ENCODE measurements around the gene RPS14.
"Not testable (repeated sequence)": the region's sequence is repeated elsewhere in the genome, so short reads cannot be mapped to it uniquely, and the experiment has no call there.

RPS14 gene

DNA sequence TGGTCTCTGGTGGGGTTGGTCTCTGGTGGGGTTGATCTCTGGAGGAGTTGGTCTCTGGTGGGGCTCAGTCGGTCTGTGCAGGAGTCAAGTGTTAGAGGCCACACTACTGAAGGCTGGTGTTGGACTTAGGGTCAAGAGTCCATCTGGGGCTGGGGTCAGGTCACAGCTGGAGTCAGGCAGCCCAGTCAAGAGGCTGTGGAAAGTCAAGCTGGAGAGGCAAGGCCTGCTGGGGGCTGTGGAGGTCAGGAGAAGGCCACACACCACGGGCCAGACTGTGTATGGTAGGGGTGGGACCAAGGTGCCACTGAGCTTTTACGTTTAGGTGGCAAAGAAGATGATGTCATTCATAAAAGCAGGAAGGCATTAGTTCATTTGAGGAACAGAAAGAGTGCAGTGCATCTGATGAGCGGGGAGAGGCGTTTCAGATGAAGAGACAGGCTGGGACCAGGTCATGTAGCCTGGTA, 20.1 kb downstream of the RPS14 start:
- Histone ChIP-seq H3K27ac (ENCODE audit: low read depth, low read length, severe bottlenecking) (no peak overlapping the region), H3K36me3 (ENCODE audit: control insufficient read depth, insufficient read depth, low read length) (no peaks in the 10 kb centered on the region), H3K4me1 (ENCODE audit: control insufficient read depth, insufficient read depth, low read length, poor library complexity, severe bottlenecking) (no peaks in the 10 kb centered on the region), H3K9me3 (ENCODE audit: control insufficient read depth, low read length) (no peaks in the 10 kb centered on the region), H3K4me3 (ENCODE audit: extremely low read depth, insufficient read depth, low read length, poor library complexity, severe bottlenecking) (no peak overlapping the region)
- 89 to 98% methylated on average over 5 of the region's 5 CpGs for WGBS, 2 experiments (ENCODE audit: insufficient coverage in 2 of 2)

DNA sequence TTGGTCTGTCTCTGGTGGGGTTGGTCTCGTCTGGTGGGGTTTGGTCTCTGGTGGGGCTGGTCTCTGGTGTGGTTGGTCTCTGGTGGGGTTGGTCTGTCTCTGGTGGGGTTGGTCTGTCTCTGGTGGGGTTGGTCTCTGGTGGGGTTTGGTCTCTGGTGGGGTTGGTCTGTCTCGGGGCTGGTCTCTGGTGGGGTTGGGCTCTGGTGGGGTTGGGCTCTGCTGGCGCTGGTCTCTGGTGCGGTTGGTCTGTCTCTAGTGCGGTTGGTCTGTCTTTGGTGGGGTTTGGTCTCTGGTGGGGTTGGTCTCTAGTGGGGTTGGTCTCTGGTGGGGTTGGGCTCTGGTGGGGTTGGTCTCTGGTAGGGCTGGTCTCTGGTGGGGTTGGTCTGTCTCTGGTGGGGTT, 20.6 kb downstream of the RPS14 start:
- no peak overlapping the region for H3K4me3 ChIP-seq (ENCODE audit: extremely low read depth, insufficient read depth, low read length, poor library complexity, severe bottlenecking)
- H3K4me1 ChIP-seq (ENCODE audit: control insufficient read depth, insufficient read depth, low read length, poor library complexity, severe bottlenecking), result no peaks in the 10 kb centered on the region
- H3K9me3 ChIP-seq (ENCODE audit: control insufficient read depth, low read length), result no peaks in the 10 kb centered on the region
- H3K27ac ChIP-seq (ENCODE audit: low read depth, low read length, severe bottlenecking), result no peak overlapping the region
- no peaks in the 10 kb centered on the region for H3K36me3 ChIP-seq (ENCODE audit: control insufficient read depth, insufficient read depth, low read length)
- 88 to 100% methylated on average over 1 to 2 of the region's 5 CpGs for WGBS, 2 experiments (ENCODE audit: insufficient coverage in 2 of 2)

DNA sequence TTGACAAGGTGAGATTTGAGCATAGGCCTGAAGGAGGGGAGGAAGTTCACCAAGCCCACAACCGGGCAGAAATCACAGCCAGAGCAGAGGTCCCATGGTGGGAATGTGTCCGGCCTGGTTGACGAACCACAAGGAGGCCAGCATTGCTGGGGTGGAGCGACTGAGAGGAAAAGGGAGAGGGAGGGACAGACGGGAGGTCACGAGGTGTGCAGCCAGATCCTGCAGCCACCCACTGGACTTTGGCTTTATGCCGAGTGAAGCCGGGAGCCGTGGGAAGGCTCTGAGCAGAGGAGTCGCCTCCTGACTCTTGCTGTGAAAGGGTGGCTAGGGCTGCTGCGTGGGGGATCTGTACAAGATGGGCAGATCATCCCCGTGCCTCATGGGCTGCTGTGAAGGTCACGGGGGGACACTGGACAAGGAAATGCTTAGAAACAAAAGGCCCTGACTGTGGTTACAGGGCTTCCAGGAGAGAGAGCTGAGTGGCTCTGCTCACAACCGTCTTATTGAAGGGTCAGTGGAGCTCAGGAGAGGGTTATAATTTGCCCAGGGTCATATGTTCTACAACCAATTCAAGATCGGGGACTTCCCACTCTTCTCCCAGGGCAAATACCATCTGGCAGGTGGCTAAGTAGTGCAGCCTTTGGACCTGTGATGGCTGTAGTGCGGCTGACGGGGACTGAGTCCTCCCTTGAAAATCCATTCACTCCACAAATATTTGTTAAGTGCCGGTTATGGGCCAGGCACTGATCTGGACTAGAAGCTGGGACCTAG, 21.2 kb downstream of the RPS14 start:
- Histone ChIP-seq H3K4me1 (ENCODE audit: control insufficient read depth, insufficient read depth, low read length, poor library complexity, severe bottlenecking) (no peaks in the 10 kb centered on the region), H3K36me3 (ENCODE audit: control insufficient read depth, insufficient read depth, low read length) (no peaks in the 10 kb centered on the region), H3K9me3 (ENCODE audit: control insufficient read depth, low read length) (no peaks in the 10 kb centered on the region), H3K27ac (ENCODE audit: low read depth, low read length, severe bottlenecking) (no peak overlapping the region), H3K4me3 (ENCODE audit: extremely low read depth, insufficient read depth, low read length, poor library complexity, severe bottlenecking) (no peak overlapping the region)
- WGBS, 2 experiments (ENCODE audit: insufficient coverage in 2 of 2), result 84 to 90% methylated on average over 15 to 16 of the region's 18 CpGs

DNA sequence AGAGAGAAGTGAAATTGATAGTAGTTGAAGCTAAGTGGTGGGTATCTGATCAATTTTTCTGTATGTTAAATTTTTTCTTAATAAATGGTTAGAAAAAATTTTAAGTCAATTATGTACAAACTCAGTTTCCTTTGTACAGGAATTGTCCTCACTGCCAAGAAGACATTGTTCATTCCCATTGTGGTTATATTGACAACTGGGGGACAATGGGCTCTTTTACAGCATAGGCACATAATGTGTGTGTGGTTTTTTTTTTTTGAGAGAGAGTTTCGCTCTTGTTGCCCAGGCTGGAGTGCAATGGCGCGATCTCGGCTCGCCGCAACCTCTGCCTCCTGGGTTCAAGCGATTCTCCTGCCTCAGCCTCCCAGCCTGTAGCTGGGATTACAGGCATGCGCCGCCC, 23.4 kb downstream of the RPS14 start:
- not testable (repeated sequence) for H3K4me1 ChIP-seq (ENCODE audit: control insufficient read depth, insufficient read depth, low read length, poor library complexity, severe bottlenecking); H3K9me3 ChIP-seq (ENCODE audit: control insufficient read depth, low read length); H3K27ac ChIP-seq (ENCODE audit: low read depth, low read length, severe bottlenecking); H3K36me3 ChIP-seq (ENCODE audit: control insufficient read depth, insufficient read depth, low read length); H3K4me3 ChIP-seq (ENCODE audit: extremely low read depth, insufficient read depth, low read length, poor library complexity, severe bottlenecking)
- 96 to 100% methylated on average over 2 to 7 of the region's 9 CpGs for WGBS, 2 experiments (ENCODE audit: insufficient coverage in 2 of 2)

DNA sequence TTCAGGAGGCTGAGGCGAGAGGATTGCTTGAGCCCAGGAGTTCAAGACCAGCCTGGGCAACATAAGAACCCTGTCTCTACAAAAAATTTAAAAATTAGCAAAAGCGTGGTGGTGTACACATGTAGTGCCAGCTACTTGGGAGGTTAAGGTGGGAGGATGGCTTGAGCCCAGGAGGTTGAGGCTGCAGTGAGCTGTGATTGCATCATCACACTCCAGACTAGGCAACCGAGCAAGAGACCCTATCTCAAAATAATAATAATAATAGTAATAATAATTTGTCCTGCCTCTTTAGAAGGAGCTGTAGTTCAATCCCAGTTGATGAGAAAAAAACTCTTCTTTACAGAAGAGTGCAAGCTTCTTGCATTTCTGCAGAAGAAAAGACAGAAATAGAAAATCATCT, 26.8 kb downstream of the RPS14 start:
- H3K36me3 ChIP-seq (ENCODE audit: control insufficient read depth, insufficient read depth, low read length), result no peaks in the 10 kb centered on the region
- WGBS, 2 experiments (ENCODE audit: insufficient coverage in 2 of 2), result 56% methylated on average over 1 of the region's 3 CpGs; no CpG with 5 or more reads in 1 of the 2 experiments
- H3K4me1 ChIP-seq (ENCODE audit: control insufficient read depth, insufficient read depth, low read length, poor library complexity, severe bottlenecking), result no peaks in the 10 kb centered on the region

DNA sequence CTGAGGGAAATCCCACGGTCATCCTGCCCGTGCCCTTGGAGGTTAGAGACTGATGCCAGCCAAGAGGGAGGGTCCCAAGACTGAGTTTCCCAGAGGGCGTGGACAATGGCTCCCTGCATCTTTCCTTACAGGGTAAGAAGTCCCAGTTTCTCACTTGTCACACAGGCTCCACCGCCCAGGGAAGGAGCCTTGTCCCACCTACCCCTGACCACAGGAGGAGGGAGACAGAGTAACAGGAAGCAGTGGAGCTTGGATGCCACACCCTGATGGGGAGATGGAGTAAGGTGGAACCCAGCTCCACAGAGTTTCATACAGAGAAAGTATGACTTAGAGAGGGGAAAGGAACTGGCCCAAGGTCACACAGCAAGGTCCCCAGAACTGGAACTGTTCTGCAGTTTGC, 27.5 kb downstream of the RPS14 start:
- H3K27ac ChIP-seq (ENCODE audit: low read depth, low read length, severe bottlenecking), result no peak overlapping the region
- WGBS, 2 experiments (ENCODE audit: insufficient coverage in 2 of 2), result 87 to 95% methylated on average over 2 of the region's 4 CpGs
- H3K9me3 ChIP-seq (ENCODE audit: control insufficient read depth, low read length), result no peaks in the 10 kb centered on the region
- H3K36me3 ChIP-seq (ENCODE audit: control insufficient read depth, insufficient read depth, low read length), result no peaks in the 10 kb centered on the region
- no peaks in the 10 kb centered on the region for H3K4me1 ChIP-seq (ENCODE audit: control insufficient read depth, insufficient read depth, low read length, poor library complexity, severe bottlenecking)
- H3K4me3 ChIP-seq (ENCODE audit: extremely low read depth, insufficient read depth, low read length, poor library complexity, severe bottlenecking), result no peak overlapping the region

More for the DNA sequence above, 26.8 kb downstream of the RPS14 start:
- Histone ChIP-seq H3K27ac (ENCODE audit: low read depth, low read length, severe bottlenecking) (no peak overlapping the region), H3K9me3 (ENCODE audit: control insufficient read depth, low read length) (no peaks in the 10 kb centered on the region), H3K4me3 (ENCODE audit: extremely low read depth, insufficient read depth, low read length, poor library complexity, severe bottlenecking) (no peak overlapping the region)

DNA sequence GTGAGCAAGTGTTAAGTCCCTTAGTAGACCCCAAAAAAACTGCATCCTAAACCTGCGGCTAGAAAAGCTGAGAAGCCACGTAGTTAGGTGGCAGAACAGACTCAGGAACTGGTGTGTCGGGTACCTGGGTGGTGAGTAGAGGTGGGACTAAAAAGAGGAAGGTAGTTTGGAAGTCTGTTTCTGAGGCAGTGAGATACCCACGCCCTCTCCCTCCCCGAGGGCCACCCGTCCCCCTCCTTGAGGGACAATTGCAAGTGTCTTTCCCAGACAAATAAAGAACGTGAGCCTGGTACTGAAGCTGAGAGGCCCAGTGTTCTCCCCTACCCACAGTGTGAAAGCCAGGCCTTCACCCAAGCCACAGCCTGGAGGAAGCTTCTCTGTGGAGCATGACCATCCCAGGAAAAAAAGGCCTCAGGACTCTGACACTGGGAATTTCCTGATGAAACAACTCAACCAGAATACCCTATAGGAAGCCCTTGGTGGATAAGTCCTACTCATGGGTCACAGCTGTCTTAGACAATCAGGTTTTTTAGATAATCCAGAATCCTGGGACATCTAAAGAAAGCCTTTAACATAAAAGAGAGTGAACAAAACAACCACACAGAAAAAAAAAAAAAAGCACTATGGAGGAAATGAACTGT, 29.8 kb downstream of the RPS14 start:
- H3K9me3 ChIP-seq (ENCODE audit: control insufficient read depth, low read length), result no peaks in the 10 kb centered on the region
- no peak overlapping the region for H3K27ac ChIP-seq (ENCODE audit: low read depth, low read length, severe bottlenecking)
- H3K36me3 ChIP-seq (ENCODE audit: control insufficient read depth, insufficient read depth, low read length), result no peaks in the 10 kb centered on the region
- no peak overlapping the region for H3K4me3 ChIP-seq (ENCODE audit: extremely low read depth, insufficient read depth, low read length, poor library complexity, severe bottlenecking)
- 61 to 93% methylated on average over 4 to 6 of the region's 7 CpGs for WGBS, 2 experiments (ENCODE audit: insufficient coverage in 2 of 2)
- H3K4me1 ChIP-seq (ENCODE audit: control insufficient read depth, insufficient read depth, low read length, poor library complexity, severe bottlenecking), result no peaks in the 10 kb centered on the region

DNA sequence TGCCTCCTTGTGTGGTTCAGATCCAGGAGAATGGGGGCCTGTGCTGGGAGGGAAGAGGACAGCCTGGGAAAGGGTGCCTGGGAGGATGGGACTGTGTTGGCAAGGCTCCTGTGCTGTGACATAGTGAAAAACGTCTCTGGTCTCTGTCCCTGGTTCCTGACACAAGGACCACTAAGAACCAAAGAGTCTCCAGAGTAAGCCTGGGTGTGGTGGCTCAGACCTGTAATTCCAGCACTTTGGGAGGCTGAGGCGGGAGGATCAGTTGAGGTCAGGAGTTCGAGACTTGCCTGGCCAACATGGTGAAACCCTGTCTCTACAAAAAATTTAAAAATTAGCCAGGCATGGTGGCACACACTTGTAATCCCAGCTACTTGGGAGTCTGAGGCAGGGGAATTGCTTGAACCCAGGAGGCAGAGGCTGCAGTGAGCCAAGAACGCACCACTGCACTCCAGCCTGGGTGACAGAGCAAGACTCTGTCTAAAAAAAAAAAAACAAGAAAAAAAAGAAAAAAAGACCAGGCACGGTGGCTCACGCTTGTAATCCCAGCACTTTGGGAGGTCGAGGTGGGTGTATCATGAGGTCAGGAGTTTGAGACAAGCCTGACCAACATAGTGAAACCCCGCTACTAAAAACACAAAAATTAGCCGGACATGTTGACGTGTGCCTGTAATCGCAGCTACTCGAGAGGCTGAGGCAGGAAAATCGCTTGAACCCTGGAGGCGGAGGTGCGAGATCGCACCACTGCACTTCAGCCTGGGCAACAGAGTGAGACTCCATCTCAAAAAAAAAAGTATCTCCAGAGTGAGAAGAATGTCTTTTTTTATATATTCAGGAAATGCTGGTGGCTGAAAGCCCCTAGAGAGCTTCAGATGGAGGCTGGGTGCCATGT, 35.4 kb downstream of the RPS14 start:
- not testable (repeated sequence) for H3K4me3 ChIP-seq (ENCODE audit: extremely low read depth, insufficient read depth, low read length, poor library complexity, severe bottlenecking); H3K9me3 ChIP-seq (ENCODE audit: control insufficient read depth, low read length); H3K36me3 ChIP-seq (ENCODE audit: control insufficient read depth, insufficient read depth, low read length); H3K27ac ChIP-seq (ENCODE audit: low read depth, low read length, severe bottlenecking)
- 94 to 95% methylated on average over 14 to 15 of the region's 16 CpGs for WGBS, 2 experiments (ENCODE audit: insufficient coverage in 2 of 2)
- peaks cover 14% of the 10 kb centered on the region for H3K4me1 ChIP-seq (ENCODE audit: control insufficient read depth, insufficient read depth, low read length, poor library complexity, severe bottlenecking)

DNA sequence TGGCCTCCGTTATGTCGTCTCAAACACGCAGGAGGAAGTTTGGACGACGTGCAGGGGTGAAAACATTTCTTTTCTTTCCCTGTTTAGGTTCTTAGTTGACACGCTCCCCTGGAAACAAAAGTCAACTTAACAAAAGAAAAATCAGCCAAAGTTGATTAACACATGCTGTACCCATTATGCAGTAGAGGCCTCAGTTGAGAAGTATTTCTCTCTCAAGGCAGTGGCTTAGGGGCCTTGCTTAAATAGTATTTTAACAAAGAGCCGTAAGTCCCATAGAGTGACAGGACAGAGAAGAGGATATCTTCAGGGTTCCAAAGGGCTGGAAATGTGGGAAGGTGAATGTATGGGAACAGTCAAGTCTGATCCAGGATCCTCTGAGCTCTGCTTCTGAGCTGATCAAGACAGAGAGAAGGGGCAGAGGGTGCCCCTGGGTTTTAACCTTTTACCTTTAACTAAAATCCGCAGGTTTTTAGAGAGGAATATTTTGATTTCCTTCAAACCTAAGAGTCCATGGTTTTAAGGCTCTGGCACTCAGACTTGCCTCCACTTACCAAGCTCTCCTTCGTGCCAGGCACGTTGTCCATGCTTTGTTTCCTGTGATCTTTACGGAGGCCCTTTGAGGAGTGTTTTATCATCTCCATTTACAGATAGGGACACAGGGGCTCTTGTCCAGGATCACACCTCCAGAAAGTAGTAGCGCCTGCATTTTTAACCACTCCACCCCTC, 36.2 kb downstream of the RPS14 start:
- H3K4me3 ChIP-seq (ENCODE audit: extremely low read depth, insufficient read depth, low read length, poor library complexity, severe bottlenecking), result no peak overlapping the region
- H3K27ac ChIP-seq (ENCODE audit: low read depth, low read length, severe bottlenecking), result no peak overlapping the region
- WGBS, 2 experiments (ENCODE audit: insufficient coverage in 2 of 2), result 96% methylated on average over 9 of the region's 12 CpGs
- H3K9me3 ChIP-seq (ENCODE audit: control insufficient read depth, low read length), result no peaks in the 10 kb centered on the region
- H3K36me3 ChIP-seq (ENCODE audit: control insufficient read depth, insufficient read depth, low read length), result no peaks in the 10 kb centered on the region
- peaks cover 14% of the 10 kb centered on the region for H3K4me1 ChIP-seq (ENCODE audit: control insufficient read depth, insufficient read depth, low read length, poor library complexity, severe bottlenecking)
